Measurements from ENCODE around the gene ARHGAP10.

Gene ARHGAP10

DNA sequence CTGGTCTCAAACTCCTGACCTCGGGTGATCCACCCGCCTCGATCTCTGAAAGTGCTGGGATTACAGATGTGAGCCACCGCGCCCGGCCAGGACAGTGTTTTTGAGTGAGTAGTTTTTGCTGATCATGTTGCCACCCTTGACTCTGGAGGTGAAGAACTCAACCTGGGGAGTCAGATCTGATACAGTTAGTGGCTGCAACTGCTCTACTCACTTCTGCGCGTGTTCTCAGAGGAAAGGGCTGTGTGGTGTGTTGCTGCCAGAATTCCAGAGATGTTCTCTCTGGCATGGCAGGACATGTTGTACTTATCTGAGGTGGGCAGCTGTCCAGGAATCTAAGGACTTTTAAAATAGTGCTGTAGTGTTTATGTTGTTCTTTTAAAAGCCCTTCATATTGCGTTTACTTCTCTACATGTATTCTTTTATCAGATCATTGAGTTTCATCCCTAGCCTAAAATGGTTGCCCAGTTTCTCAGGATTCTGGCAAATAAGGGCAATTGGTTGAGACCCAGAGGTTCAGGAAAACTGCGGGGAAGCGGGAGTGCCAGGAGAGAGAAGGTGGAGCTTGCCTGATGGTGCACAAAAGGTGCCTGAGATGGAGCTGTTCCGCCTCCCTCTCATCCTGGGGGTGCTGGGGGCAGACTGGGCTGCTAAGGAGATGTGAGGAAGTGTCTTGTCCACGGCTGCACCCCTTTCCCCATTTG is 97.7 kb downstream of the ARHGAP10 start:
- DNase-seq: no peak

- DNase-seq: no peak
Observed at GRCh38 chr4:147830102-147830463, 98.2 kb downstream of the ARHGAP10 start.

GRCh38 chr4:147830987-147831386 is 99.1 kb downstream of the ARHGAP10 start:
- DNase-seq: no peak

DNA sequence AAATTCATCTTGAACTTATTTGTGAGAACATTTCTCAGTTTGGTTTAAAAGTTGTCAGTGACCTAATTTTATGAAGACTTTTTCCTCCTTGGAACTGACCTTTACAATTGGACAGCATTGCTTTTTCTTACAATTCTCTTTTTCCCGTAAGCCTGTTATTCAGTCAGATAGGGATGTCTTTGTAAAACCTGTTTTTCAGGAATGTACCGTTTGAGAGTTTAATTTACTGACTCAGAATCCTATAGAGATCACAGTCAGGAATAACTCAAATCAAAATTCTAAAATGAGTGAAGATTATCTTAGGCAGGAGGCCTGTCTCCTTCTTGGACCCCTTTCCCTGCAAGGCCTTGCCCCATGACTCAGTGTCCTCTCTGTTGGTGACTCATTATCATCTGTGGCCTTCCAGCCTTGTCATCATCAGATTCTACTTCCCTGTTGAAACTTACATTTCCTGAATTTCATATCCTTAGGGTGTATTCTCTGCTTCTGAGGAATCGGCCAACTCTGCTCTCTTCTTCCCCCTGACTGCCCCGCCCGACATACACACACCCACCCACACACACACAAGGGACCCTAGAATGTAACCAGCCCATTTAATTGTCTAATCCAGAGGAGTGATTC is 99.8 kb downstream of the ARHGAP10 start:
- DNase-seq: no peak

GRCh38 chr4:147833254-147833653 is 101.4 kb downstream of the ARHGAP10 start:
- DNase-seq: no peak

DNA sequence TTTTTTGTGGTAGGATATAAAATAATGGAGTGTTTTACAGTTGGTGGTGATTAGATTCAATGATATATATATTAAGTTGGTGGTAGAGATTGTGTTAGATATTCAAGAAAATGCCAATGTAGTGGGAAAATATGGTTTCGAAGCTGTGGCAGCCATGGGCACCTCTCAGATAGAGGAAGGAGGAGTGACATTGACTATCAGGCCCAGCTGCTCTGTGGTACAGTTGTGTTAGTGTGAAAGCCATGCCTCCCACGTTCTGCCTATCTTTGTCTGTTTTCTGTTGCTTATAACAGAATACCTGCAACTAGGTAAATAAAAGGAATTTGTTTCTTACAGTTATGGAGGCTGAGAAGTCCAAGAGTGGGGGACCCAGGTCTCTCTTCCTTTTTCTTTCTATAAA is 101.9 kb downstream of the ARHGAP10 start:
- no peak for DNase-seq

GRCh38 chr4:147834480-147834879 is 102.6 kb downstream of the ARHGAP10 start:
- no peak for DNase-seq

DNA sequence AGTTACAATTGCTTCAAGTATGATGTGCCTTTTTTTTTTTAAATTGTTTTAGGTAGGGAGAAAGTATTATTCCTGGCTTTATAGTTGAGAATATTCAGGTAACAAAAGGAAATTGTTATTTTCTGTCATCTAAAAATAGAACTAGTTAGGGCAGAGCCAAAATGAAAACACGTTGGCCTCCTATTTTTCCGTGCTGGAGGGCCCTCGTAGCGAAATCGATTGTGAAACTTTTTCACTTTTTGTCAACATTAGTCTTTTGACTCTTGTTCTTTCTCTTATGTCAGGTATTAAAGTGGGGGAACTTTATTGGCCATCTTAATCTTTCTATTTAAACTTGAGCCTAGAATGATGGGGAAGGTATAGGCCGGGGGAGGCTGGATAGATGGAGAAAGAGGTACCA is 104.9 kb downstream of the ARHGAP10 start:
- no peak for DNase-seq

DNA sequence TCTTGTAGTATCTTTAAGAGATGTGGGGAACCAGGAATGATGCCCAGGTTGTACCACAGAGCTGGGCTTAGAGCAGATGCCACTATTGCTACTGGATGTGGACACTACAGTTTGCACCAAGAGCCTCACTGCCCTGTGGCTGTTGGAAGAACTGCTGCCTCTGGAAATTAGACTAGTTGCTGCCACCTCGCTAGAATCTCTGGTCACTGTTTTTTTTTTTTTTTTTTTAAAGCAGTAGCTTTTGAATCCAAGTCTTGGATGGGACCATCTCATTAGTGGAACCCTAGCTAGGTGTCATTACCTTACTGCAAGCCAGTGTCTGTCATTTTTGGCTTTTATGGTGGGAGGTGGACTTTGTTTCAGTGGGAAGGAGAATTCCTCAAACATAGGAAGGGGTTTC is 105.5 kb downstream of the ARHGAP10 start:
- no peak for DNase-seq

GRCh38 chr4:147837854-147838253 is 106.0 kb downstream of the ARHGAP10 start:
- DNase-seq: no peak

DNA sequence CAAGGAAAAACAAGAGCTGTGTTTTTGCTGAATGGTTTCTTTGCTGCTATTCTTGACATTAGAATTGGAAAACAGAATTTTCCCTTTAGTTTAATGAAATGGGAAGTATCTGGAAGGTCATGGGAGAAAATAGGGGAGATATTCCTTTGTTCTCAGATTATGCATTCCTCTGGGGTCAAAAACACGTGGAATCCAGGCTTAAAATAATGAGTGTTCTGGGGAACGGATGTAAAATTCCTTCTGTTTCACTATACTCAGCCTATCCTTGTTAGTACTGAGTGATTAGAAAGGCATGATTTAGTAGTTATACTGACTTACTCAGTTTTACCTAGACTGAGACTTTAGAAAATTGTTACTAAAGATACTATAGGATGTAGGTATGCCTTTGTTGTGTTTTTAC is 107.3 kb downstream of the ARHGAP10 start:
- DNase-seq: no peak

GRCh38 chr4:147839663-147840062 is 107.8 kb downstream of the ARHGAP10 start:
- DNase-seq: no peak

DNA sequence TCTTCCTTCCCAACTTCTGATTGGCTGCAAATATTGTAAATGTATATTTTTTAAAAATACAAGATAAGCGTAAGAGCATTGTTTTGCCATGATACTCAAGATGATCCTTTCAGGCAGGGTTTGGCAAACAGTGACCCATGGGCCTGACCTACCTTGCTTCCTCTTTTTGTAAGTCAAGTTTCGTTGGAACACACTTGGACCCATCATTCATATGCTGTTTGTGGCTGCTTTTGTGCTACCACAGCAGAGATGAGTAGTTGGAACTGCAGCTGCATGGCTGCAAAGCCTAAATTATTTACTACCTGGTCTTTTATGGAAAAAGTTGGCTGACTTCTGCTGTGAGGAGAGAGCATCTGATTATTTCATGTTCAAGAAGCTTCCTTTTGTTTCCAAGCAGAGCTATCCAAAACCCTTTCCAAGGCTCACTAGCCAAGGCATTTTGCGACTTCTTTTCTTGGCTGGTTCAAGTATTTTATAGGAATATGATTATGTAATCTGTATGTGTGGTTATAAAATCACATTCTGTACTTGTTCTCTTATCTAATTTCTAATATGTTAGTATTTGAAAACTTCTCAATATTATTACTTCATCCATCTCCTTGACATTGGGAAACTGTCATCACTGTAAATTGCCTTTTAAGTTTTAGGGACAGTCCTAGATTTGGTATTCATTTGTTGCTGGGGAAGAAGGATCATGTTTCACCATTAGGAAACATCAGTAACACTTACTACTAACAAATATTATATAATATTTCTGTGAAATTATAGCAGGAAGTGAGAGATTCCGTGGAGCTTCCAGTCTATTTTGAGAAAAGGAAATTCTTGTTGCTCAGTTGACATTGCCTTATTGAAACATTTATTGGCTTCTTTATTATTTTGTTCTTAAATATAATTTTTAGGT is 109.2 kb downstream of the ARHGAP10 start:
- DNase-seq: no peak

- DNase-seq: no peak
Observed at GRCh38 chr4:147842573-147842972, 110.7 kb downstream of the ARHGAP10 start.

GRCh38 chr4:147843162-147843561 is 111.3 kb downstream of the ARHGAP10 start:
- DNase-seq: no peak

DNA sequence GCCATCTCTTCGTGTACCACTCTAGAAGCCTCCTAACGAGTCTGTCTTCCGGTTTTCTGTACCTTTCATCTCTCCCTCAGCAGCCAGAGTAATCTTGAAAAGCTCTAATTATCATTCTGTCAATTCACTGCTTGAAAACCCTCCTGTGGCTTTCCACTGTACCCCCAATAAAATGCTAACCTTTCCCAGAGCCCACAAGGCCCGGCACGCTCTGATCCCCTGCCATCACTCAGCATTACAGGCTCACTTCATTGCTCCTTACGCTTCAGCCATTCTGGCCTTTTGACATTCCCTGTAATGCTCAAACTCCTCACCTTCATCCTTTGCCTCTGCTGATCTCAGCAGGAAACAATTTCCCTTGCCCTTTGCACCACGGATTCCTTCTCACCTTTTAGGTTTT is 112.9 kb downstream of the ARHGAP10 start:
- DNase-seq: no peak

- DNase-seq: no peak
Observed at GRCh38 chr4:147846318-147847155, 114.6 kb downstream of the ARHGAP10 start.

DNA sequence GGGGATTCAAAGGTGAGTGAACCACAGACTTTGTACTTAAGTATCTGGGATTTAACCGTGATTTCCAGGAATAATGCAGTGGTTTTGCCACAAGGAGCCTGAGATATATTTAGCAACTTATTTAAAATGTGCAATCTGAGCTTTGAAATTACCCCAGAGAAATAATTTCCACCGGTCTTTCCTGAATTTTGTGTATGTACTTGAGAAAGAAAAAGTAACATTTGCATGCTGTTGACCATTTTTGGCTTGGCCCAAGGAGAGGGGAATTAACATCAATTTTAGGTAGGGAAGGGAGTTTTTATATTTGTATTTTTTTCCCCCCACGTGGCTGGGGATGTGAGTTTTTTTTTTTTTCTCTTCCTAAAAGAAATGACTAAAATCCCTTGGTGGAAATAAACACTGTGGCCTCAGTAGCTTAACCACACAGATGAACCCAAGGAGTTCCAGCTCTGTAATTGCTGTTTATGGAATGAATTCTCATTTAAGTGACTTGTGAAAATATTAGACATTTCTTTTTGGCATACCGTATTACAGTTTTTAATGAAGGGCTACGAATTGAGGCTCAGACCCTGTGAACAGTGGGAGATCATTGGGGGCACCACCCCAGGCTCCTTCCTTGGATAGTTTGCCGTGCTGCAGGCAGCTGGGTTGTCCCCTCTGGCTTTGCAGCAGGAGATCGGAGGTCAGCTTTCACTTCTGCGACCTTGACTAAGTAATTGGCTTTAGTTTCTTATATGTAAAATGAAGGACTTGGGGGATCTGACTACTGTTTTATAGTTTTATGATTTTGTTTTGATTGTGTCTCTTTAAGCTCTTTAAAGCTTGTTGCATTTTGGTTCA is 116.1 kb downstream of the ARHGAP10 start:
- no peak for DNase-seq

GRCh38 chr4:147848634-147849033 is 116.7 kb downstream of the ARHGAP10 start:
- no peak for DNase-seq

DNA sequence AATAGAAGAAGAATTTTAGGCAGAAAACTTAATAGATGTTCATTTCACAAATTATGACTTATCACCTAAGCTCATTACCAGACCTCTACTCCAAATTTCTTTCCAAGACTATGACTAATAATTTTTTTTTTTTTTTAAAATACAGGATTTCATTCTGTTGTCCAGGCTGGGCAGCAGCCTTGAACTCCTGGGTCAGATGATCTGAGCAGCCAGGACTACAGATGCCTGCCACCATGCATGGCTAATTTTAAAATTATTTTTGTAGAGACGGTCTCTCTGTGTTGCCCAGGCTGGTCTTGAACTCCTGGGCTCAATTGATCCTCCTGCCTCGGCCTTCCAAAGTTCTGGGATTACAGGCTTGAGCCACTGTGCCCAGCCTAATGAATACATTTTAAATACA is 119.2 kb downstream of the ARHGAP10 start:
- no peak for DNase-seq

DNA sequence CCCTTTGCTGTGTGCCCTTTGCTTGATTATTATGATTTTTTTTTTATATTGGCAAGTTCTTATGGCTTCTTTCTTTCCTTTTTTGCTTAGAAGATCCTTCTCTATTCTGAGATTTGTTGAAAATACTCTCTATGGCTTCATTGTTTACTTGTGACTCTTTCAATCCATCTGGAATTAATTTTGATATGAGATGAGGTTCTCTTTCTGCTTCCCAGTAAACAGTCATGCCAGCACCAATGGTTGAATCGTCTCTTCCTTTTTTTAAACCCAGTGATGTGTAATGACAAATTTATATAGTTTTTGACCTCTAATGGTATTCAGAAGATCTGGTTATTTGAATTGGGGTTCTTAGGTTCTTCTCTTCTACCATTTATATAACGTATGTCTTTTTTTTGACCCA is 121.8 kb downstream of the ARHGAP10 start:
- DNase-seq: no peak

DNA sequence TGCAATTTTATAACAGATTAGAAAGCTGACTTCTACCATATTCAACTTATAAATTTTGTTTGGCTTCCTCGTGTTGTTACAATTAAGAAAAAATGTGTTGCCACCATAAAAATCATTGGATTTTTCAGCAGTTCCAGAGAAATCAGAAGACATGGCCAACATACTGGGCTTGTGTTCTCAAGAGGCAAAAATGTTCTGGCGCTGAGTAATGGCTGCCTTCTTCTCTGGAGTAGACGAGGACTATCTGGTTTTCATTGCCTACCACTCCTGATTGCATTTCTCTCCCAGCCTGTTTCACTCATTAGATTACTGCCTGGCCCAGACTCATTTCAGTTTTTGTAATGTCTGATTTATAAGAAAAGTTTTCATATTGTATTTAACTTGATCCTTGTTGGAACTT is 122.3 kb downstream of the ARHGAP10 start:
- DNase-seq: no peak
